Measurements from ENCODE around the gene C9. TPM values are rescaled to one million over a fixed set of nuclear protein-coding genes. Genes with fewer than 3 reads are reported as not detected.

Gene C9
- total RNA-seq, 1 donor from 2014 or later = not detected

- Mint-ChIP-seq H3K4me1 (ENCODE audit: low read depth) (peaks cover 23% of the 10 kb centered on the region), H3K27ac (no peak overlapping the region), H3K9me3 (ENCODE audit: low read depth) (peaks cover 2% of the 10 kb centered on the region), H3K4me3 (ENCODE audit: low read depth) (no peak overlapping the region), H3K36me3 (ENCODE audit: insufficient read depth) (peaks cover 6% of the 10 kb centered on the region), H3K27me3 (no peaks in the 10 kb centered on the region)
- no peak for DNase-seq (ENCODE audit: low spot score, unreplicated experiment)
- TF ChIP-seq, protein P1, sequence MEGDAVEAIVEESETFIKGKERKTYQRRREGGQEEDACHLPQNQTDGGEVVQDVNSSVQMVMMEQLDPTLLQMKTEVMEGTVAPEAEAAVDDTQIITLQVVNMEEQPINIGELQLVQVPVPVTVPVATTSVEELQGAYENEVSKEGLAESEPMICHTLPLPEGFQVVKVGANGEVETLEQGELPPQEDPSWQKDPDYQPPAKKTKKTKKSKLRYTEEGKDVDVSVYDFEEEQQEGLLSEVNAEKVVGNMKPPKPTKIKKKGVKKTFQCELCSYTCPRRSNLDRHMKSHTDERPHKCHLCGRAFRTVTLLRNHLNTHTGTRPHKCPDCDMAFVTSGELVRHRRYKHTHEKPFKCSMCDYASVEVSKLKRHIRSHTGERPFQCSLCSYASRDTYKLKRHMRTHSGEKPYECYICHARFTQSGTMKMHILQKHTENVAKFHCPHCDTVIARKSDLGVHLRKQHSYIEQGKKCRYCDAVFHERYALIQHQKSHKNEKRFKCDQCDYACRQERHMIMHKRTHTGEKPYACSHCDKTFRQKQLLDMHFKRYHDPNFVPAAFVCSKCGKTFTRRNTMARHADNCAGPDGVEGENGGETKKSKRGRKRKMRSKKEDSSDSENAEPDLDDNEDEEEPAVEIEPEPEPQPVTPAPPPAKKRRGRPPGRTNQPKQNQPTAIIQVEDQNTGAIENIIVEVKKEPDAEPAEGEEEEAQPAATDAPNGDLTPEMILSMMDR (IDR thresholded peaks at IDR 0.05; ENCODE audit: unreplicated experiment) = no peak
These were observed 3.8 kb upstream of the C9 start for GRCh38 chr5:39368116-39368515.

DNA sequence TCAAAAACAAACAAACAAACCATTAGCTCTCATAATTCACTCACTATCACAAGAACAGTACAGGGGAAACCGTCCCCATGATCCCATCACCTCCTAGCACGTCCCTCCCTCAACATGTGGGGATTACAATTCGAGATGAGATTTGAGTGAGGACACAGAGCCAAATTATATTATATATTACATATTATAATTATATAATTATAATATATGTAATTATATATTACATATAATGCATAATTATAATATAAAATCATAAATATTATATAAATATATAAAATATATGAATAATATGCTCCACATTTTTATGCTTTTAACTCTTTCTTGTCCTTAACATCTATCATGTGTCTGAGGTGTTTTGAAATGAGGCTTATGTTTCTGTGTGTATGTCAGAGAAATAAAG lies 3.4 kb upstream of the C9 start:
- Mint-ChIP-seq H3K4me1 (ENCODE audit: low read depth) (peaks cover 23% of the 10 kb centered on the region), H3K4me3 (ENCODE audit: low read depth) (no peak overlapping the region), H3K27me3 (no peaks in the 10 kb centered on the region), H3K27ac (no peak overlapping the region), H3K9me3 (ENCODE audit: low read depth) (peaks cover 2% of the 10 kb centered on the region), H3K36me3 (ENCODE audit: insufficient read depth) (peaks cover 3% of the 10 kb centered on the region)
- DNase-seq (ENCODE audit: low spot score, unreplicated experiment) = no peak
- TF ChIP-seq, protein P1 (IDR thresholded peaks at IDR 0.05; ENCODE audit: unreplicated experiment) = no peak

DNA sequence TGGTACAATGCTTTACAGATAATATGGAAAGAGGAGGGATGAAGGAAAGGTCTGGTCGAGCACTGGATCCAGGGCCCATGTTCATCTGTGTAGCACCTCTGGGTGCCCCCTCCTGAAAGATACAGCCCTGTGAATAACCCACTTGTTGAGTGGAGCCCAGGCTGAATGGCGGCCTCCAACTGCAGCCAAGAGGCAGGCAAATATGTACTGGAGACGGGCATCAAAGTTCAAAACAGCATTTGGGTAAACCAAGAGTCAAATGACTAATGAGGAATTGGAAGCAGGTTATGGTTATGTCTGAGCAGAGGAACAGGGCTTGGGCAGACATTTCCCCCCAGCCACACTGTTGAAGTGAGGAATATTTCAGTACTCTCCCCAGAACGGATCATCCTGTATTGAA lies 1.1 kb downstream of the C9 start:
- H3K27ac Mint-ChIP-seq = no peak overlapping the region
- TF ChIP-seq, protein P1 (IDR thresholded peaks at IDR 0.05; ENCODE audit: unreplicated experiment) = no peak
- no peaks in the 10 kb centered on the region for H3K27me3 Mint-ChIP-seq
- DNase-seq (ENCODE audit: low spot score, unreplicated experiment) = no peak
- no peak overlapping the region for H3K4me3 Mint-ChIP-seq (ENCODE audit: low read depth)
- H3K4me1 Mint-ChIP-seq (ENCODE audit: low read depth) = peaks cover 2% of the 10 kb centered on the region
- H3K36me3 Mint-ChIP-seq (ENCODE audit: insufficient read depth) = no peaks in the 10 kb centered on the region
- peaks cover 6% of the 10 kb centered on the region for H3K9me3 Mint-ChIP-seq (ENCODE audit: low read depth)

GRCh38 chr5:39362646-39363045 lies 1.6 kb downstream of the C9 start:
- Mint-ChIP-seq H3K27me3 (no peaks in the 10 kb centered on the region), H3K4me1 (ENCODE audit: low read depth) (peaks cover 2% of the 10 kb centered on the region)
- DNase-seq (ENCODE audit: low spot score, unreplicated experiment) = no peak

GRCh38 chr5:39361306-39361705 lies 3.0 kb downstream of the C9 start:
- peaks cover 2% of the 10 kb centered on the region for H3K4me1 Mint-ChIP-seq (ENCODE audit: low read depth)
- no peak overlapping the region for H3K27ac Mint-ChIP-seq
- DNase-seq (ENCODE audit: low spot score, unreplicated experiment) = no peak
- no peaks in the 10 kb centered on the region for H3K27me3 Mint-ChIP-seq
- TF ChIP-seq, protein P1 (IDR thresholded peaks at IDR 0.05; ENCODE audit: unreplicated experiment) = no peak
- H3K4me3 Mint-ChIP-seq (ENCODE audit: low read depth) = no peak overlapping the region
- no peaks in the 10 kb centered on the region for H3K36me3 Mint-ChIP-seq (ENCODE audit: insufficient read depth)
- peaks cover 6% of the 10 kb centered on the region for H3K9me3 Mint-ChIP-seq (ENCODE audit: low read depth)

More at GRCh38 chr5:39362646-39363045, 1.6 kb downstream of the C9 start:
- Mint-ChIP-seq H3K4me3 (ENCODE audit: low read depth) (no peak overlapping the region), H3K27ac (no peak overlapping the region), H3K36me3 (ENCODE audit: insufficient read depth) (no peaks in the 10 kb centered on the region), H3K9me3 (ENCODE audit: low read depth) (peaks cover 8% of the 10 kb centered on the region)
- TF ChIP-seq, protein P1 (IDR thresholded peaks at IDR 0.05; ENCODE audit: unreplicated experiment) = no peak

Measured in progenitor cell of endocrine pancreas (in vitro differentiated cells).